Natural killer cell (primary cell): ENCODE measurements around the gene ADAMTS17. TPM values are rescaled to one million over a fixed set of nuclear protein-coding genes. Genes with fewer than 3 reads are reported as not detected.
A peak's percentile ranks its signal among the peaks of the same experiment; 100 is the strongest.

Source experiments
- ATAC-seq, 3 donors: fragments of 150-1000 bp in 2 of 3; fragments of 200-7000 bp in 1 of 3; cut with Tn5 transposase; 1 replicate in 1 of 3; 2 replicates in 2 of 3; pipeline ENCODE4 v1.10.0; 2021; ENCODE audit warnings: mild to moderate bottlenecking in 2 of 3, moderate library complexity in 2 of 3
- DNase-seq, 2 donors: peaks; one replicate each; pipeline versions ENCODE4 v3.0.0 to v3.0.0-alpha.2; 2013 to 2021; ENCODE audit warnings: mixed read lengths in 1 of 2
- H3K27ac ChIP-seq: one replicate; pipeline ENCODE4 v1.5.1; 2013; ENCODE audit warnings: mild to moderate bottlenecking, low read length
- H3K27me3 ChIP-seq: one replicate; pipeline ENCODE4 v1.6.1; 2013; ENCODE audit warnings: low read length; ENCODE audit not compliant: control insufficient read depth, insufficient read depth
- H3K36me3 ChIP-seq: one replicate; pipeline ENCODE4 v1.6.1; 2013; ENCODE audit warnings: low read length; ENCODE audit not compliant: control insufficient read depth, insufficient read depth
- H3K4me1 ChIP-seq: one replicate; pipeline ENCODE4 v1.6.1; 2013; ENCODE audit warnings: low read length; ENCODE audit not compliant: control insufficient read depth, insufficient read depth
- H3K4me3 ChIP-seq: one replicate; pipeline ENCODE4 v1.5.1; 2013; ENCODE audit warnings: low read length
- H3K9me3 ChIP-seq: one replicate; pipeline ENCODE4 v1.6.1; 2013; ENCODE audit warnings: low read length; ENCODE audit not compliant: control insufficient read depth, insufficient read depth
- H3K27ac Mint-ChIP-seq, 2 donors: one replicate each; pipeline ENCODE4 v1.8.0; 2022; ENCODE audit warnings: mild to moderate bottlenecking in 2 of 2, mixed read lengths in 2 of 2, moderate library complexity in 1 of 2
- H3K27me3 Mint-ChIP-seq, 2 donors: one replicate each; pipeline ENCODE4 v1.8.0; 2022; ENCODE audit warnings: low read depth in 2 of 2, mixed read lengths in 2 of 2
- H3K36me3 Mint-ChIP-seq: one replicate; pipeline ENCODE4 v1.8.0; 2022; ENCODE audit warnings: mixed read lengths
- H3K4me1 Mint-ChIP-seq, 2 donors: one replicate each; pipeline ENCODE4 v1.8.0; 2022; ENCODE audit warnings: mixed read lengths in 2 of 2
- H3K4me3 Mint-ChIP-seq: one replicate; pipeline ENCODE4 v1.8.0; 2022; ENCODE audit warnings: mild to moderate bottlenecking, moderate library complexity, mixed read lengths
- H3K9me3 Mint-ChIP-seq, 2 donors: one replicate each; pipeline ENCODE4 v1.8.0; 2022; ENCODE audit warnings: mixed read lengths in 2 of 2
- CTCF ChIP-seq: fragments of 200-600 bp; IDR thresholded peaks from one replicate; pipeline ENCODE4 v1.8.0; 2022; ENCODE audit warnings: antibody characterized with exemption
- WGBS: methylation state at CpG from one replicate; pipeline ENCODE4 v1.1.7; 2013; ENCODE audit warnings: missing lambda C conversion rate; ENCODE audit not compliant: insufficient coverage; 5-methylcytosine and 5-hydroxymethylcytosine counted together
- intact Hi-C: fragments of 100-400 bp; cut with micrococcal nuclease; formaldehyde crosslinking; loops from one replicate; pipeline ENCODE4 v1.14.2; 2022
- total RNA-seq, 4 donors: library from RNA; stranded (reverse); fragments of 120-200 nt in 1 of 4; gene quantifications; one replicate each; pipeline versions ENCODE4 v1.2.3 to v1.2.4, GENCODE V29; 2013 to 2022

Gene ADAMTS17
- total RNA-seq, 3 donors from 2014 or later (not counting 1 experiment from before 2014, with no cell fraction given): 4.8 to 9.5 (median 5.3) TPM

- intact Hi-C loops: no loop called here
- H3K27ac Mint-ChIP-seq: no peak overlapping the region
These were observed 201.1 kb downstream of the ADAMTS17 start for GRCh38 chr15:100140527-100141308.

DNA sequence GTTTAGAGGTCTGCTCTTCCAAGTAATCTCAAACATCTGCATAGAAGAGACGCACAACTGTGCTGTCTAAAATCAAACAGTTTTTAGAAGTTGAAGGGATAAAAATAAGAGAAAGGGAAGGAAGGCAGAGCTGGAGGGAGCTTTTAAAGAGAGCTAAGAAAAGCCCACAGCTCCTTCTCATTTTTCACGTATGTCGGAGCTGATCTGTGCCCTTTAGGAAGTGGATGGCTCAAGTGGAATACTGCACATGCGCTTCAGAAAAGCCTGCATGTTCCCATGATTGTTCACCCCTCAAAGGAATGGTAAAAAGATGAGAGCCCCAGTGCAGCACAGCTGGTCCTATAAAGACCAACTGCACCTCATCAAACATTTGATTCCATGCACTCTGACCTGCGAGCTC is 207.2 kb downstream of the ADAMTS17 start:
- H3K4me1 ChIP-seq: no peaks in the 10 kb centered on the region
- no peaks in the 10 kb centered on the region for H3K9me3 ChIP-seq
- intact Hi-C loops: no loop called here
- no peak overlapping the region for H3K27ac ChIP-seq
- H3K36me3 ChIP-seq: no peaks in the 10 kb centered on the region
- H3K27ac Mint-ChIP-seq: no peak overlapping the region
- H3K27me3 Mint-ChIP-seq: peaks cover 16 to 50% of the 10 kb centered on the region in 2 donors
- H3K36me3 Mint-ChIP-seq: no peaks in the 10 kb centered on the region
- TF ChIP-seq CTCF: no peak
- ATAC-seq (no peak), DNase-seq (no peak)
- no peak overlapping the region for H3K4me3 ChIP-seq
- WGBS: 38% methylated on average over 5 of the region's 5 CpGs
- H3K27me3 ChIP-seq: no peaks in the 10 kb centered on the region
- H3K4me1 Mint-ChIP-seq: no peaks in the 10 kb centered on the region
- no peak overlapping the region for H3K4me3 Mint-ChIP-seq
- no peaks in the 10 kb centered on the region for H3K9me3 Mint-ChIP-seq

More at GRCh38 chr15:100140527-100141308, 201.1 kb downstream of the ADAMTS17 start:
- TF ChIP-seq CTCF: no peak
- 81% methylated on average over 25 of the region's 25 CpGs for WGBS
- no peak overlapping the region for H3K4me3 Mint-ChIP-seq
- peaks cover 6 to 9% of the 10 kb centered on the region in 2 donors for H3K4me1 Mint-ChIP-seq
- H3K27me3 ChIP-seq: no peaks in the 10 kb centered on the region
- DNase-seq: no peak
- H3K9me3 ChIP-seq: no peaks in the 10 kb centered on the region
- no peaks in the 10 kb centered on the region for H3K9me3 Mint-ChIP-seq
- H3K36me3 Mint-ChIP-seq: no peaks in the 10 kb centered on the region
- H3K27me3 Mint-ChIP-seq: peaks cover 11 to 35% of the 10 kb centered on the region in 2 donors
- H3K36me3 ChIP-seq: no peaks in the 10 kb centered on the region
- H3K27ac ChIP-seq: no peak overlapping the region
- H3K4me3 ChIP-seq: no peak overlapping the region
- ATAC-seq: peak in 1 of 3 donors; percentile 45
- no peaks in the 10 kb centered on the region for H3K4me1 ChIP-seq

- Histone ChIP-seq H3K27me3 (no peaks in the 10 kb centered on the region), H3K36me3 (no peaks in the 10 kb centered on the region), H3K4me1 (no peaks in the 10 kb centered on the region), H3K27ac (no peak overlapping the region), H3K4me3 (no peak overlapping the region), H3K9me3 (no peaks in the 10 kb centered on the region)
- 81% methylated on average over 7 of the region's 7 CpGs for WGBS
- TF ChIP-seq CTCF: no peak
- no peak overlapping the region for H3K4me3 Mint-ChIP-seq
- intact Hi-C loops: no loop called here
- no peaks in the 10 kb centered on the region for H3K4me1 Mint-ChIP-seq
- DNase-seq (no peak), ATAC-seq (no peak)
- no peaks in the 10 kb centered on the region for H3K36me3 Mint-ChIP-seq
- peaks cover 16 to 45% of the 10 kb centered on the region in 2 donors for H3K27me3 Mint-ChIP-seq
- no peak overlapping the region for H3K27ac Mint-ChIP-seq
- H3K9me3 Mint-ChIP-seq: no peaks in the 10 kb centered on the region
These were observed 207.6 kb downstream of the ADAMTS17 start for GRCh38 chr15:100134089-100134583.
